OCI-LY7 (cell line): ENCODE data around the gene ATP1A2. TPM values are rescaled to one million over a fixed set of nuclear protein-coding genes. Genes with fewer than 3 reads are reported as not detected.
A peak's percentile ranks its signal among the peaks of the same experiment; 100 is the strongest.

ENCODE experiments used
- BruUV-seq: library from RNA; stranded (reverse); fragments of 400-500 nt; replicated peaks from 2 replicates; lab custom pipeline; 2021; lab: Mats Ljungman, UMichigan
- CTCF ChIA-PET: fragments of 300-600 bp; sonication (Branson Sonifier 250); formaldehyde crosslinking; loops from one replicate; lab custom pipeline; 2022; ENCODE audit warnings: antibody characterized with exemption; ENCODE audit not compliant: unreplicated experiment; lab: Charles Lee
- POLR2A ChIA-PET: fragments of 300-600 bp; sonication (Branson Sonifier 250); formaldehyde crosslinking; loops from one replicate; lab custom pipeline; 2022; ENCODE audit warnings: antibody characterized with exemption; lab: Charles Lee
- DNase-seq: peaks from one replicate; pipeline ENCODE4 v3.0.0-alpha.2; 2015; ENCODE audit warnings: low spot score
- H2AFZ ChIP-seq: fragments of 200-600 bp; sonication (generic), shearing (Covaris generic); 2 replicates; pipeline ENCODE4 v1.6.1; 2014; ENCODE audit warnings: mild to moderate bottlenecking, antibody characterized with exemption, low read length, moderate library complexity
- H3K27ac ChIP-seq: fragments of 200-600 bp; sonication (generic); 2 replicates; pipeline ENCODE4 v1.5.1; 2014; ENCODE audit warnings: mixed run types, low read depth, mild to moderate bottlenecking, moderate library complexity, low read length, inconsistent platforms; ENCODE audit not compliant: poor library complexity, severe bottlenecking
- H3K36me3 ChIP-seq: fragments of 200-600 bp; sonication (generic); 2 replicates; pipeline ENCODE4 v1.6.1; 2014; ENCODE audit warnings: mild to moderate bottlenecking, antibody characterized with exemption, low read length, moderate library complexity, mixed read lengths; ENCODE audit not compliant: insufficient read depth
- H3K4me1 ChIP-seq: fragments of 200-600 bp; sonication (generic); 2 replicates; pipeline ENCODE4 v1.5.1; 2014; ENCODE audit warnings: mild to moderate bottlenecking, low read length; ENCODE audit not compliant: insufficient read depth, poor library complexity, severe bottlenecking
- H3K4me2 ChIP-seq: fragments of 200-600 bp; sonication (generic); 2 replicates; pipeline ENCODE4 v1.6.1; 2014; ENCODE audit warnings: mild to moderate bottlenecking, low read length
- H3K4me3 ChIP-seq: fragments of 200-600 bp; sonication (generic); 2 replicates; pipeline ENCODE4 v1.5.1; 2014; ENCODE audit warnings: mild to moderate bottlenecking, low read depth, low read length; ENCODE audit not compliant: poor library complexity, severe bottlenecking
- H3K79me2 ChIP-seq: fragments of 200-600 bp; sonication (generic); 2 replicates; pipeline ENCODE4 v1.6.1; 2016; ENCODE audit warnings: low read depth, mild to moderate bottlenecking, low read length, moderate library complexity, mixed read lengths; ENCODE audit not compliant: insufficient read depth
- H3K9me2 ChIP-seq: fragments of 200-600 bp; sonication (generic); 2 replicates; pipeline ENCODE4 v1.6.1; 2016; ENCODE audit warnings: mild to moderate bottlenecking, low read length, mixed read lengths; ENCODE audit not compliant: insufficient read depth
- H3K9me3 ChIP-seq: fragments of 200-600 bp; sonication (generic); 2 replicates; pipeline ENCODE4 v1.6.1; 2014; ENCODE audit warnings: mild to moderate bottlenecking, mixed run types, low read length, mixed read lengths
- H4K20me1 ChIP-seq: fragments of 200-600 bp; sonication (generic); 2 replicates; pipeline ENCODE4 v1.6.1; 2014; ENCODE audit warnings: mild to moderate bottlenecking, antibody characterized with exemption, low read length, moderate library complexity, mixed read lengths; ENCODE audit not compliant: insufficient read depth
- EZH2phosphoT487 ChIP-seq: fragments of 200-600 bp; sonication (generic); IDR thresholded peaks from 2 replicates; pipeline ENCODE4 v1.6.1; 2018; ENCODE audit warnings: low read depth, borderline replicate concordance, mild to moderate bottlenecking, mixed run types, antibody characterized with exemption, low read length, moderate library complexity, mixed read lengths
- intact Hi-C: fragments of 100-400 bp; cut with micrococcal nuclease; formaldehyde crosslinking; loops from one replicate; pipeline ENCODE4 v1.10.0; 2022; ENCODE audit not compliant: unreplicated experiment
- total RNA-seq, 2 experiments: library from RNA; depleted of rRNA in 1 of 2; stranded (reverse); fragments of >200 nt in 1 of 2; shearing (Covaris generic) in 1 of 2; gene quantifications; 2 replicates each; pipeline ENCODE4 v1.2.3, GENCODE V29; 2014 to 2022
- TF ChIP-seq, protein P1 (sequence below): fragments of 200-600 bp; sonication (generic); conservative IDR thresholded peaks from 2 replicates; pipeline ENCODE4 v1.5.1; 2014; ENCODE audit warnings: mild to moderate bottlenecking, antibody characterized with exemption, low read length, moderate library complexity, mixed read lengths

ATP1A2 gene
- total RNA-seq, 2 experiments from 2014 or later, result not detected

DNA sequence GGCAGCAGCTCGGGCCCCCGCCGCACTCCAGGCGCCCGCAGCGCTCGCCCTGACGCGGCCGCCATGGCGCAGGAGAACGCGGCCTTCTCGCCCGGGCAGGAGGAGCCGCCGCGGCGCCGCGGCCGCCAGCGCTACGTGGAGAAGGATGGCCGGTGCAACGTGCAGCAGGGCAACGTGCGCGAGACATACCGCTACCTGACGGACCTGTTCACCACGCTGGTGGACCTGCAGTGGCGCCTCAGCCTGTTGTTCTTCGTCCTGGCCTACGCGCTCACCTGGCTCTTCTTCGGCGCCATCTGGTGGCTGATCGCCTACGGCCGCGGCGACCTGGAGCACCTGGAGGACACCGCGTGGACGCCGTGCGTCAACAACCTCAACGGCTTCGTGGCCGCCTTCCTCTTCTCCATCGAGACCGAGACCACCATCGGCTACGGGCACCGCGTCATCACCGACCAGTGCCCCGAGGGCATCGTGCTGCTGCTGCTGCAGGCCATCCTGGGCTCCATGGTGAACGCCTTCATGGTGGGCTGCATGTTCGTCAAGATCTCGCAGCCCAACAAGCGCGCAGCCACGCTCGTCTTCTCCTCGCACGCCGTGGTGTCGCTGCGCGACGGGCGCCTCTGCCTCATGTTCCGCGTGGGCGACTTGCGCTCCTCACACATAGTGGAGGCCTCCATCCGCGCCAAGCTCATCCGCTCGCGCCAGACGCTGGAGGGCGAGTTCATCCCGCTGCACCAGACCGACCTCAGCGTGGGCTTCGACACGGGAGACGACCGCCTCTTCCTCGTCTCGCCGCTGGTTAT, 31.4 kb upstream of the ATP1A2 start:
- Histone ChIP-seq H3K9me2 (no peaks in the 10 kb centered on the region), H3K79me2 (no peaks in the 10 kb centered on the region), H3K9me3 (no peaks in the 10 kb centered on the region), H2AFZ (no peak overlapping the region), H3K4me3 (no peak overlapping the region), H3K4me2 (no peak overlapping the region), H3K36me3 (peaks cover 14% of the 10 kb centered on the region), H3K27ac (no peak overlapping the region), H3K4me1 (no peaks in the 10 kb centered on the region), H4K20me1 (no peaks in the 10 kb centered on the region)
- TF ChIP-seq, protein P1, sequence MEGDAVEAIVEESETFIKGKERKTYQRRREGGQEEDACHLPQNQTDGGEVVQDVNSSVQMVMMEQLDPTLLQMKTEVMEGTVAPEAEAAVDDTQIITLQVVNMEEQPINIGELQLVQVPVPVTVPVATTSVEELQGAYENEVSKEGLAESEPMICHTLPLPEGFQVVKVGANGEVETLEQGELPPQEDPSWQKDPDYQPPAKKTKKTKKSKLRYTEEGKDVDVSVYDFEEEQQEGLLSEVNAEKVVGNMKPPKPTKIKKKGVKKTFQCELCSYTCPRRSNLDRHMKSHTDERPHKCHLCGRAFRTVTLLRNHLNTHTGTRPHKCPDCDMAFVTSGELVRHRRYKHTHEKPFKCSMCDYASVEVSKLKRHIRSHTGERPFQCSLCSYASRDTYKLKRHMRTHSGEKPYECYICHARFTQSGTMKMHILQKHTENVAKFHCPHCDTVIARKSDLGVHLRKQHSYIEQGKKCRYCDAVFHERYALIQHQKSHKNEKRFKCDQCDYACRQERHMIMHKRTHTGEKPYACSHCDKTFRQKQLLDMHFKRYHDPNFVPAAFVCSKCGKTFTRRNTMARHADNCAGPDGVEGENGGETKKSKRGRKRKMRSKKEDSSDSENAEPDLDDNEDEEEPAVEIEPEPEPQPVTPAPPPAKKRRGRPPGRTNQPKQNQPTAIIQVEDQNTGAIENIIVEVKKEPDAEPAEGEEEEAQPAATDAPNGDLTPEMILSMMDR, result peak; percentile 62
- TF ChIP-seq EZH2phosphoT487, result no peak
- ChIA-PET POLR2A (no interaction called here), CTCF (interaction anchor here (1.1 kb wide), 1 partner anchor 12 kb away, joined by 3 read pairs; no protein-coding TSS in a partner anchor)
- no peak for DNase-seq
- intact Hi-C loops, result no loop called here
- no TSS peak for BruUV-seq

DNA sequence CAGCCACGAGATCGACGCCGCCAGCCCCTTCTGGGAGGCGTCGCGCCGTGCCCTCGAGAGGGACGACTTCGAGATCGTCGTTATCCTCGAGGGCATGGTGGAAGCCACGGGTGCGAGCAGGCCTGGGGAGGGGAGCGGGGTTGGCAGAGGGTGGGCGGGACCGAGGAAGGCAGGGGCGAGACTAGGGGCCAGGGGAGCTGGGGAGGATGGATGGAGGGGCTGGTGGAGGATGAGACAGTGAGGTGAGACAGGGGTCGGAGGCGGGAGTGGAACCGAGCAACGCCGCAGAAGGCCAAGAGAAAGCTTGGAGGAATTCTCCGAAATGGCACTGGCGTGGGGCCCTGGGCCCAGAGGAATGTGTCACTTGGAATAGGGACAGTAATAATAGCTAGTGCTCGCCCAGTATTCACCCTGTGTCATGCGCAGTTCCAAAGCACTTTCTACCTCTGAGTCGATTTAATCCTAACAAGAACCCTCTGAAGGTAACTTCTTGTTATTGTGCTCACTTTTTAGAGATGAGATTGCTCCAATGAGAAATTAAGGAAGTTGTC, 30.7 kb upstream of the ATP1A2 start:
- Histone ChIP-seq H3K4me1 (no peaks in the 10 kb centered on the region), H3K9me2 (no peaks in the 10 kb centered on the region), H3K4me3 (no peak overlapping the region), H2AFZ (no peak overlapping the region), H3K9me3 (no peaks in the 10 kb centered on the region), H3K36me3 (peaks cover 14% of the 10 kb centered on the region), H3K27ac (no peak overlapping the region), H3K4me2 (no peak overlapping the region), H3K79me2 (no peaks in the 10 kb centered on the region), H4K20me1 (no peaks in the 10 kb centered on the region)
- CTCF ChIA-PET, result interaction anchor here (0.6 to 1.1 kb wide), 2 partner anchors 12 to 39 kb away, joined by 3 to 4 read pairs; no protein-coding TSS in a partner anchor
- BruUV-seq, result no TSS peak
- intact Hi-C loops, result no loop called here
- TF ChIP-seq, protein P1, result no peak
- TF ChIP-seq EZH2phosphoT487, result no peak
- POLR2A ChIA-PET, result interaction anchor here (0.7 kb wide), 1 partner anchor 11 kb away, joined by 4 read pairs; no protein-coding TSS in a partner anchor
- no peak for DNase-seq
